H9 (cell line): ENCODE measurements around the gene DTHD1. TPM values are rescaled to one million over a fixed set of nuclear protein-coding genes. Genes with fewer than 3 reads are reported as not detected.

Source experiments
- DNase-seq: peaks from one replicate; pipeline ENCODE4 v3.0.0-alpha.2; 2017
- H2AFZ ChIP-seq: one replicate; pipeline ENCODE4 v1.6.1; 2013; ENCODE audit warnings: mild to moderate bottlenecking, low read length, control low read depth, moderate library complexity
- H2AK5ac ChIP-seq: 2 replicates; pipeline ENCODE4 v1.6.1; 2013; ENCODE audit warnings: low read length, control low read depth, mixed read lengths; ENCODE audit not compliant: insufficient read length
- H2BK120ac ChIP-seq: one replicate; pipeline ENCODE4 v1.6.1; 2013; ENCODE audit warnings: low read depth, mild to moderate bottlenecking, low read length, control low read depth, inconsistent platforms; ENCODE audit not compliant: poor library complexity, severe bottlenecking
- H2BK12ac ChIP-seq: 2 replicates; pipeline ENCODE4 v1.6.1; 2013; ENCODE audit warnings: low read length, control low read depth, mixed read lengths, low read depth; ENCODE audit not compliant: insufficient read length
- H2BK15ac ChIP-seq: 2 replicates; pipeline ENCODE4 v1.6.1; 2013; ENCODE audit warnings: low read depth, low read length, control low read depth
- H2BK20ac ChIP-seq: one replicate; pipeline ENCODE4 v1.6.1; 2013; ENCODE audit warnings: low read depth, mild to moderate bottlenecking, low read length, control low read depth, inconsistent platforms; ENCODE audit not compliant: poor library complexity, severe bottlenecking
- H2BK5ac ChIP-seq: 2 replicates; pipeline ENCODE4 v1.6.1; 2013; ENCODE audit warnings: low read length, control low read depth, mixed read lengths; ENCODE audit not compliant: insufficient read length
- H3K14ac ChIP-seq: 2 replicates; pipeline ENCODE4 v1.6.1; 2013; ENCODE audit warnings: low read length, control low read depth; ENCODE audit not compliant: insufficient read depth
- H3K18ac ChIP-seq: 2 replicates; pipeline ENCODE4 v1.6.1; 2013; ENCODE audit warnings: low read depth, mild to moderate bottlenecking, mixed read lengths, low read length, control low read depth; ENCODE audit not compliant: insufficient read length
- H3K23ac ChIP-seq: 2 replicates; pipeline ENCODE4 v1.6.1; 2013; ENCODE audit warnings: low read length, control low read depth, mixed read lengths, low read depth; ENCODE audit not compliant: insufficient read length
- H3K23me2 ChIP-seq: 2 replicates; pipeline ENCODE4 v1.6.1; 2013; ENCODE audit warnings: low read depth, mild to moderate bottlenecking, mixed read lengths, low read length, control low read depth; ENCODE audit not compliant: insufficient read length, poor library complexity, severe bottlenecking
- H3K27ac ChIP-seq: 2 replicates; pipeline ENCODE4 v1.5.1; 2013; ENCODE audit warnings: low read length, control low read depth, mixed read lengths, low read depth; ENCODE audit not compliant: insufficient read length
- H3K27me3 ChIP-seq: 2 replicates; pipeline ENCODE4 v1.6.1; 2013; ENCODE audit warnings: low read length, control low read depth, inconsistent platforms; ENCODE audit not compliant: insufficient read depth
- H3K4ac ChIP-seq: 2 replicates; pipeline ENCODE4 v1.6.1; 2013; ENCODE audit warnings: low read depth, mild to moderate bottlenecking, control low read depth, inconsistent platforms, low read length, moderate library complexity
- H3K4me1 ChIP-seq: 2 replicates; pipeline ENCODE4 v1.6.1; 2013; ENCODE audit warnings: low read length, control low read depth, inconsistent platforms; ENCODE audit not compliant: insufficient read depth
- H3K4me2 ChIP-seq: 2 replicates; pipeline ENCODE4 v1.6.1; 2013; ENCODE audit warnings: low read length, control low read depth, mixed read lengths; ENCODE audit not compliant: insufficient read length, insufficient read depth
- H3K56ac ChIP-seq: 2 replicates; pipeline ENCODE4 v1.6.1; 2013; ENCODE audit warnings: low read depth, mild to moderate bottlenecking, mixed read lengths, low read length, control low read depth; ENCODE audit not compliant: insufficient read length
- H3K79me1 ChIP-seq: 2 replicates; pipeline ENCODE4 v1.6.1; 2013; ENCODE audit warnings: low read depth, mild to moderate bottlenecking, moderate library complexity, low read length, control low read depth, inconsistent platforms; ENCODE audit not compliant: insufficient read depth, poor library complexity, severe bottlenecking
- H3K79me2 ChIP-seq: 2 replicates; pipeline ENCODE4 v1.6.1; 2013; ENCODE audit warnings: low read length, control low read depth, inconsistent platforms; ENCODE audit not compliant: insufficient read depth
- H3K9ac ChIP-seq: 2 replicates; pipeline ENCODE4 v1.6.1; 2013; ENCODE audit warnings: low read length, control low read depth, mixed read lengths; ENCODE audit not compliant: insufficient read length; ENCODE audit errors: extremely low read depth
- H3K9me3 ChIP-seq: one replicate; pipeline ENCODE4 v1.6.1; 2013; ENCODE audit warnings: low read depth, low read length, inconsistent platforms; ENCODE audit not compliant: control insufficient read depth
- H3T11ph ChIP-seq: one replicate; pipeline ENCODE4 v1.6.1; 2013; ENCODE audit warnings: mild to moderate bottlenecking, low read length, control low read depth, inconsistent platforms
- H4K20me1 ChIP-seq: one replicate; pipeline ENCODE4 v1.6.1; 2013; ENCODE audit not compliant: control insufficient read depth, insufficient read length, insufficient read depth
- H4K5ac ChIP-seq: 2 replicates; pipeline ENCODE4 v1.6.1; 2013; ENCODE audit warnings: low read depth, mild to moderate bottlenecking, mixed read lengths, low read length, control low read depth; ENCODE audit not compliant: insufficient read length
- H4K8ac ChIP-seq: replicated peaks from 2 replicates; pipeline ENCODE4 v1.6.1; 2013; ENCODE audit warnings: low read length, control low read depth, mixed read lengths, low read depth; ENCODE audit not compliant: insufficient read length
- H4K91ac ChIP-seq: 2 replicates; pipeline ENCODE4 v1.6.1; 2013; ENCODE audit warnings: low read depth, mild to moderate bottlenecking, moderate library complexity, mixed read lengths, low read length, control low read depth; ENCODE audit not compliant: insufficient read length
- H3K27ac Mint-ChIP-seq, 3 experiments: 2 replicates in 2 of 3; 3 replicates in 1 of 3; pipeline ENCODE4 v1.8.0; 2020 to 2021; ENCODE audit warnings: mixed read lengths in 3 of 3, mild to moderate bottlenecking in 1 of 3, moderate library complexity in 1 of 3
- H3K27me3 Mint-ChIP-seq: 2 replicates; pipeline ENCODE4 v1.8.0; 2021; ENCODE audit warnings: low read depth, mild to moderate bottlenecking, moderate library complexity, mixed read lengths
- H3K36me3 Mint-ChIP-seq, 3 experiments: 2 replicates in 2 of 3; 3 replicates in 1 of 3; pipeline ENCODE4 v1.8.0; 2020 to 2021; ENCODE audit warnings: low read depth in 3 of 3, mixed read lengths in 3 of 3; ENCODE audit not compliant: insufficient read depth in 1 of 3
- H3K4me1 Mint-ChIP-seq, 2 experiments: 2 replicates each; pipeline ENCODE4 v1.8.0; 2020; ENCODE audit warnings: mixed read lengths in 2 of 2
- H3K4me3 Mint-ChIP-seq, 2 experiments: 2 replicates in 1 of 2; 3 replicates in 1 of 2; pipeline ENCODE4 v1.8.0; 2020 to 2021; ENCODE audit warnings: mild to moderate bottlenecking in 2 of 2, mixed read lengths in 2 of 2, moderate library complexity in 1 of 2
- H3K9me3 Mint-ChIP-seq, 2 experiments: 2 replicates in 1 of 2; 3 replicates in 1 of 2; pipeline ENCODE4 v1.8.0; 2020; ENCODE audit warnings: mild to moderate bottlenecking in 2 of 2, mixed read lengths in 2 of 2, moderate library complexity in 1 of 2
- WGBS: extraction: QIAGEN DNeasy Blood & Tissue Kit; methylation state at CpG from one replicate; pipeline ENCODE4 v1.1.7; 2013; ENCODE audit warnings: missing lambda C conversion rate, low lambda C conversion rate, mixed read lengths; ENCODE audit not compliant: insufficient read length; ENCODE audit errors: extremely low coverage; 5-methylcytosine and 5-hydroxymethylcytosine counted together
- total RNA-seq: library from RNA; stranded (reverse); gene quantifications from 2 replicates; pipeline ENCODE4 v1.2.1, GENCODE V29; 2021
- TF ChIP-seq, protein P1 (sequence below): fragments of 200-600 bp; sonication (generic); conservative IDR thresholded peaks from 3 replicates; pipeline ENCODE4 v1.8.0; 2021; ENCODE audit warnings: antibody characterized with exemption, mild to moderate bottlenecking

DTHD1 gene
- total RNA-seq, 1 experiment from 2014 or later, result not detected

DNA sequence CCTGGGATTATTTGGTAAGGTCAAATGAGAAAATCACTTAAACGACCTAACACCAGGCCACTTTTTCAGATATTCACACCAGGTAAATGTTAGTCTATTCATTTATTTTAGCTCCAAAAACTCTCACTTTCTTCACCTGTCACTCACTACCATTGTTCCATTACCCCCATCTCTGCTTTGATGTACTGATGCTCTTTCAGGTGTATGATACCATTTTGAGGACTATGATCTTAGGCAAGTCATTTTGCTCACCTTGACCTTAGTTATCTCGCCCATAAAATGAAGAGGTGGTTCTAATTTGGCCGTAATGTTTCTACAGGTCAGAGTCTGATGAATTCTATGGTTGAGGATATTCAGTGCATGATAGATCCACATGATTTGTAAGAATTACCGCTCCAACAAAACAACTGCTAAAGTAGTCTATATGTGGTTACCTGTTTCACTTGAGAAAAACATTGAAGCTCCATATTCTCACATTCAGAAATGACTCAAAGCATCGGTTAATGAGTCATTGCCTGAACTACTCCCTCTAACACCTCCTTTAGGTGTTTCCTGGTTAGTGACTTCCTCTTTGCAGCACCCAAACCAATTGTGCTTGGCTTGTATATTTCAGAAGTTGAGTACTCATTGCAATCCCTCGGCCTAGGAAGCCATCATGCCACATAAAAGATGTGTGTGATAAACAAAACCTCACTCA lies 4.5 kb downstream of the DTHD1 start:
- Histone ChIP-seq H3K27ac (no peak overlapping the region), H2BK15ac (no peak overlapping the region), H3K79me2 (no peaks in the 10 kb centered on the region), H3K9ac (no peak overlapping the region), H3K14ac (no peak overlapping the region), H3K27me3 (no peaks in the 10 kb centered on the region), H2BK5ac (no peak overlapping the region), H3K79me1 (no peaks in the 10 kb centered on the region), H4K91ac (no peak overlapping the region), H3K23me2 (no peaks in the 10 kb centered on the region), H2AK5ac (no peak overlapping the region), H4K8ac (no peak overlapping the region), H2BK120ac (no peak overlapping the region), H3K4me1 (no peaks in the 10 kb centered on the region), H4K20me1 (no peaks in the 10 kb centered on the region), H2BK20ac (no peak overlapping the region), H3K18ac (no peak overlapping the region), H3K9me3 (no peaks in the 10 kb centered on the region), H3K23ac (no peak overlapping the region), H3K4me2 (no peak overlapping the region), H2BK12ac (no peak overlapping the region), H3K56ac (no peak overlapping the region), H3T11ph (no peak overlapping the region), H4K5ac (no peak overlapping the region), H2AFZ (no peak overlapping the region), H3K4ac (no peak overlapping the region)
- TF ChIP-seq, protein P1, sequence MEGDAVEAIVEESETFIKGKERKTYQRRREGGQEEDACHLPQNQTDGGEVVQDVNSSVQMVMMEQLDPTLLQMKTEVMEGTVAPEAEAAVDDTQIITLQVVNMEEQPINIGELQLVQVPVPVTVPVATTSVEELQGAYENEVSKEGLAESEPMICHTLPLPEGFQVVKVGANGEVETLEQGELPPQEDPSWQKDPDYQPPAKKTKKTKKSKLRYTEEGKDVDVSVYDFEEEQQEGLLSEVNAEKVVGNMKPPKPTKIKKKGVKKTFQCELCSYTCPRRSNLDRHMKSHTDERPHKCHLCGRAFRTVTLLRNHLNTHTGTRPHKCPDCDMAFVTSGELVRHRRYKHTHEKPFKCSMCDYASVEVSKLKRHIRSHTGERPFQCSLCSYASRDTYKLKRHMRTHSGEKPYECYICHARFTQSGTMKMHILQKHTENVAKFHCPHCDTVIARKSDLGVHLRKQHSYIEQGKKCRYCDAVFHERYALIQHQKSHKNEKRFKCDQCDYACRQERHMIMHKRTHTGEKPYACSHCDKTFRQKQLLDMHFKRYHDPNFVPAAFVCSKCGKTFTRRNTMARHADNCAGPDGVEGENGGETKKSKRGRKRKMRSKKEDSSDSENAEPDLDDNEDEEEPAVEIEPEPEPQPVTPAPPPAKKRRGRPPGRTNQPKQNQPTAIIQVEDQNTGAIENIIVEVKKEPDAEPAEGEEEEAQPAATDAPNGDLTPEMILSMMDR, result no peak
- Mint-ChIP-seq H3K27me3 (no peaks in the 10 kb centered on the region; the same call in none of the 2 replicates), H3K4me1 (no peaks in the 10 kb centered on the region), H3K4me3 (no peak overlapping the region), H3K36me3 (no peaks in the 10 kb centered on the region), H3K9me3 (no peaks in the 10 kb centered on the region), H3K27ac (no peak overlapping the region)
- DNase-seq, result no peak
- WGBS, result no CpG with 5 or more reads among the region's 6 CpGs
